Trophoblast cell (in vitro differentiated cells and primary cell): ENCODE data around the gene M1AP.

ENCODE experiments used
- DNase-seq, 2 donors: peaks; one replicate each; pipeline ENCODE4 v3.0.0-alpha.2; 2016
- H2AFZ ChIP-seq: 2 replicates; pipeline ENCODE4 v1.6.1; 2013; ENCODE audit warnings: low read length, moderate library complexity, mild to moderate bottlenecking; ENCODE audit not compliant: insufficient read depth, poor library complexity
- H2AK5ac ChIP-seq: 2 replicates; pipeline ENCODE4 v1.6.1; 2013; ENCODE audit warnings: mild to moderate bottlenecking, low read length
- H2BK120ac ChIP-seq: 2 replicates; pipeline ENCODE4 v1.6.1; 2013; ENCODE audit warnings: low read length, mild to moderate bottlenecking, moderate library complexity; ENCODE audit not compliant: insufficient read depth, poor library complexity
- H2BK12ac ChIP-seq: 2 replicates; pipeline ENCODE4 v1.6.1; 2013; ENCODE audit warnings: mild to moderate bottlenecking, low read length, moderate library complexity
- H2BK5ac ChIP-seq: 2 replicates; pipeline ENCODE4 v1.6.1; 2013; ENCODE audit warnings: low read length, low read depth, moderate library complexity, mild to moderate bottlenecking; ENCODE audit not compliant: poor library complexity
- H3K14ac ChIP-seq: 2 replicates; pipeline ENCODE4 v1.6.1; 2013; ENCODE audit warnings: mild to moderate bottlenecking, low read length
- H3K18ac ChIP-seq: 2 replicates; pipeline ENCODE4 v1.6.1; 2013; ENCODE audit warnings: mild to moderate bottlenecking, low read length
- H3K23ac ChIP-seq: 2 replicates; pipeline ENCODE4 v1.6.1; 2013; ENCODE audit warnings: low read length
- H3K27ac ChIP-seq: 2 replicates; pipeline ENCODE4 v1.5.1; 2013; ENCODE audit warnings: low read depth, mild to moderate bottlenecking, inconsistent platforms, low read length, moderate library complexity
- H3K27me3 ChIP-seq: 2 replicates; pipeline ENCODE4 v1.6.1; 2013; ENCODE audit warnings: inconsistent platforms, mild to moderate bottlenecking, low read length, moderate library complexity; ENCODE audit not compliant: insufficient read depth
- H3K36me3 ChIP-seq, 2 experiments: 1 replicate in 1 of 2; 2 replicates in 1 of 2; pipeline ENCODE4 v1.6.1; 2013; ENCODE audit warnings: low read length in 2 of 2, mild to moderate bottlenecking in 2 of 2, moderate library complexity in 1 of 2; ENCODE audit not compliant: insufficient read depth in 2 of 2, control insufficient read depth in 1 of 2
- H3K4ac ChIP-seq: 2 replicates; pipeline ENCODE4 v1.6.1; 2013; ENCODE audit warnings: low read depth, mild to moderate bottlenecking, low read length, moderate library complexity
- H3K4me1 ChIP-seq, 2 experiments: 1 replicate in 1 of 2; 2 replicates in 1 of 2; pipeline ENCODE4 v1.6.1; 2013; ENCODE audit warnings: low read length in 2 of 2, mild to moderate bottlenecking in 2 of 2, moderate library complexity in 1 of 2; ENCODE audit not compliant: insufficient read depth in 2 of 2, control insufficient read depth in 1 of 2
- H3K4me2 ChIP-seq: 2 replicates; pipeline ENCODE4 v1.6.1; 2013; ENCODE audit warnings: inconsistent platforms, mild to moderate bottlenecking, low read length, moderate library complexity
- H3K4me3 ChIP-seq: 2 replicates; pipeline ENCODE4 v1.5.1; 2013; ENCODE audit warnings: mild to moderate bottlenecking, low read depth, low read length, inconsistent platforms
- H3K79me1 ChIP-seq: one replicate; pipeline ENCODE4 v1.6.1; 2013; ENCODE audit warnings: low read length
- H3K79me2 ChIP-seq: 2 replicates; pipeline ENCODE4 v1.6.1; 2013; ENCODE audit warnings: low read length, mild to moderate bottlenecking; ENCODE audit not compliant: control insufficient read depth, insufficient read depth, poor library complexity
- H3K9ac ChIP-seq: 2 replicates; pipeline ENCODE4 v1.6.1; 2013; ENCODE audit warnings: mild to moderate bottlenecking, low read length
- H3K9me3 ChIP-seq: 2 replicates; pipeline ENCODE4 v1.6.1; 2013; ENCODE audit warnings: low read depth, mild to moderate bottlenecking, control low read depth, inconsistent platforms, low read length; ENCODE audit not compliant: insufficient read depth
- H4K12ac ChIP-seq: 2 replicates; pipeline ENCODE4 v1.6.1; 2013; ENCODE audit warnings: low read depth, mild to moderate bottlenecking, low read length, moderate library complexity
- H4K8ac ChIP-seq: 2 replicates; pipeline ENCODE4 v1.6.1; 2013; ENCODE audit warnings: low read depth, mild to moderate bottlenecking, low read length, moderate library complexity
- H4K91ac ChIP-seq: one replicate; pipeline ENCODE4 v1.6.1; 2013; ENCODE audit warnings: low read depth, mild to moderate bottlenecking, low read length, moderate library complexity
- WGBS: extraction: QIAGEN DNeasy Blood & Tissue Kit; methylation state at CpG from one replicate; pipeline ENCODE4 v1.1.7; 2013; ENCODE audit warnings: missing lambda C conversion rate; ENCODE audit not compliant: insufficient read length, insufficient coverage; ENCODE audit errors: extremely low coverage; 5-methylcytosine and 5-hydroxymethylcytosine counted together

M1AP gene

GRCh38 chr2:74581463-74581862 is 66.7 kb downstream of the M1AP start:
- no CpG with 5 or more reads among the region's 3 CpGs for WGBS
- no peaks in the 10 kb centered on the region for H3K27me3 ChIP-seq
- H3K23ac ChIP-seq: no peak overlapping the region

GRCh38 chr2:74578408-74578807 is 69.7 kb downstream of the M1AP start:
- no peak overlapping the region for H2AFZ ChIP-seq

More at GRCh38 chr2:74581463-74581862, 66.7 kb downstream of the M1AP start:
- Histone ChIP-seq H3K9ac (no peak overlapping the region), H2AFZ (no peak overlapping the region), H3K36me3 (no peaks in the 10 kb centered on the region), H3K27ac (no peak overlapping the region), H3K4me2 (no peak overlapping the region), H3K4ac (no peak overlapping the region), H2BK120ac (no peak overlapping the region), H4K91ac (no peak overlapping the region), H4K12ac (no peak overlapping the region), H3K79me2 (no peaks in the 10 kb centered on the region), H2BK5ac (no peak overlapping the region), H4K8ac (no peak overlapping the region), H3K9me3 (no peaks in the 10 kb centered on the region), H3K4me1 (peaks cover 3% of the 10 kb centered on the region in 2 experiments), H3K79me1 (peaks cover 2% of the 10 kb centered on the region), H3K14ac (no peak overlapping the region), H2BK12ac (no peak overlapping the region), H3K4me3 (no peak overlapping the region), H3K18ac (no peak overlapping the region), H2AK5ac (no peak overlapping the region)
- no peak for DNase-seq

GRCh38 chr2:74577448-74577847 is 70.7 kb downstream of the M1AP start:
- no peak overlapping the region for H2BK5ac ChIP-seq
- H2BK120ac ChIP-seq: no peak overlapping the region
- no peak overlapping the region for H4K12ac ChIP-seq
- no peaks in the 10 kb centered on the region for H3K79me1 ChIP-seq
- H3K79me2 ChIP-seq: no peaks in the 10 kb centered on the region
- no peak overlapping the region for H3K9ac ChIP-seq
- H3K4me3 ChIP-seq: no peak overlapping the region
- H3K36me3 ChIP-seq: no peaks in the 10 kb centered on the region
- no peak overlapping the region for H4K8ac ChIP-seq
- no peak overlapping the region for H2AK5ac ChIP-seq
- H3K27ac ChIP-seq: no peak overlapping the region
- H2BK12ac ChIP-seq: no peak overlapping the region
- no peak for DNase-seq
- no peak overlapping the region for H3K23ac ChIP-seq
- no peaks in the 10 kb centered on the region for H3K9me3 ChIP-seq
- no peaks in the 10 kb centered on the region for H3K27me3 ChIP-seq
- H3K4me1 ChIP-seq: no peaks in the 10 kb centered on the region
- no peak overlapping the region for H3K4me2 ChIP-seq
- H3K4ac ChIP-seq: no peak overlapping the region
- H2AFZ ChIP-seq: no peak overlapping the region
- no peak overlapping the region for H3K14ac ChIP-seq
- H3K18ac ChIP-seq: no peak overlapping the region
- H4K91ac ChIP-seq: no peak overlapping the region
- no CpG with 5 or more reads among the region's 2 CpGs for WGBS

More at GRCh38 chr2:74578408-74578807, 69.7 kb downstream of the M1AP start:
- H3K9ac ChIP-seq: no peak overlapping the region
- no peak overlapping the region for H3K18ac ChIP-seq
- H3K23ac ChIP-seq: no peak overlapping the region
- no peak overlapping the region for H3K27ac ChIP-seq
- no peak overlapping the region for H4K12ac ChIP-seq
- no peak overlapping the region for H4K8ac ChIP-seq
- no peak overlapping the region for H3K4me2 ChIP-seq
- H3K36me3 ChIP-seq: no peaks in the 10 kb centered on the region
- no peak overlapping the region for H2BK5ac ChIP-seq
- H3K14ac ChIP-seq: no peak overlapping the region
- no peak overlapping the region for H4K91ac ChIP-seq
- H3K79me2 ChIP-seq: no peaks in the 10 kb centered on the region
- peaks cover 3% of the 10 kb centered on the region in 2 experiments for H3K4me1 ChIP-seq
- H2AK5ac ChIP-seq: no peak overlapping the region
- H3K4me3 ChIP-seq: no peak overlapping the region
- no peaks in the 10 kb centered on the region for H3K9me3 ChIP-seq
- no peak overlapping the region for H2BK12ac ChIP-seq
- no peak overlapping the region for H3K4ac ChIP-seq
- no CpG with 5 or more reads among the region's 3 CpGs for WGBS
- peaks cover 2% of the 10 kb centered on the region for H3K79me1 ChIP-seq
- H3K27me3 ChIP-seq: no peaks in the 10 kb centered on the region
- DNase-seq: no peak
- no peak overlapping the region for H2BK120ac ChIP-seq

- Histone ChIP-seq H4K91ac (no peak overlapping the region), H4K8ac (no peak overlapping the region), H3K36me3 (no peaks in the 10 kb centered on the region), H3K4ac (no peak overlapping the region), H3K9ac (no peak overlapping the region), H2AK5ac (no peak overlapping the region), H2BK120ac (no peak overlapping the region), H2AFZ (no peak overlapping the region), H3K23ac (no peak overlapping the region), H3K14ac (no peak overlapping the region), H2BK5ac (no peak overlapping the region), H3K79me1 (no peaks in the 10 kb centered on the region), H3K4me3 (no peak overlapping the region), H3K79me2 (no peaks in the 10 kb centered on the region), H3K27ac (no peak overlapping the region), H3K4me1 (no peaks in the 10 kb centered on the region), H3K4me2 (no peak overlapping the region), H4K12ac (no peak overlapping the region), H3K27me3 (no peaks in the 10 kb centered on the region), H3K18ac (no peak overlapping the region), H3K9me3 (no peaks in the 10 kb centered on the region), H2BK12ac (no peak overlapping the region)
- no CpG with 5 or more reads among the region's 1 CpG for WGBS
- peak in 1 of 2 donors; percentile 41 for DNase-seq
Measured at GRCh38 chr2:74576863-74577229, 71.3 kb downstream of the M1AP start.
